GM23248 (cell line): ENCODE data around the gene BST2. TPM values are rescaled to one million over a fixed set of nuclear protein-coding genes. Genes with fewer than 3 reads are reported as not detected.
A peak's percentile ranks its signal among the peaks of the same experiment; 100 is the strongest.

Experiments
- DNase-seq: peaks from one replicate; pipeline ENCODE4 v3.0.0-alpha.2; 2015
- H2AFZ ChIP-seq: fragments of 200-600 bp; sonication (generic); 2 replicates; pipeline ENCODE4 v1.6.1; 2016; ENCODE audit warnings: antibody characterized with exemption
- H3F3A ChIP-seq: fragments of 200-600 bp; sonication (generic); 2 replicates; pipeline ENCODE4 v1.6.1; 2016; ENCODE audit warnings: mild to moderate bottlenecking, antibody characterized with exemption, mixed run types; ENCODE audit not compliant: insufficient read depth
- H3K27ac ChIP-seq: fragments of 200-600 bp; sonication (generic); 2 replicates; pipeline ENCODE4 v1.5.1; 2016; ENCODE audit warnings: mild to moderate bottlenecking
- H3K27me3 ChIP-seq: fragments of 200-600 bp; sonication (generic); replicated peaks from 2 replicates; pipeline ENCODE4 v1.6.1; 2016; ENCODE audit warnings: mild to moderate bottlenecking; ENCODE audit not compliant: insufficient read depth
- H3K36me3 ChIP-seq: fragments of 200-600 bp; sonication (generic); 2 replicates; pipeline ENCODE4 v1.6.1; 2016; ENCODE audit warnings: low read depth, mild to moderate bottlenecking
- H3K4me1 ChIP-seq: fragments of 200-600 bp; sonication (generic); 2 replicates; pipeline ENCODE4 v1.6.1; 2016; ENCODE audit warnings: mild to moderate bottlenecking; ENCODE audit not compliant: insufficient read depth
- H3K4me2 ChIP-seq: fragments of 200-600 bp; sonication (generic); one replicate; pipeline ENCODE4 v1.6.1; 2016; ENCODE audit warnings: mild to moderate bottlenecking; ENCODE audit not compliant: unreplicated experiment
- H3K4me3 ChIP-seq: fragments of 200-600 bp; sonication (generic); 2 replicates; pipeline ENCODE4 v1.5.1; 2016; ENCODE audit warnings: mild to moderate bottlenecking
- H3K79me2 ChIP-seq: fragments of 200-600 bp; sonication (generic); 2 replicates; pipeline ENCODE4 v1.6.1; 2016; ENCODE audit warnings: mild to moderate bottlenecking; ENCODE audit not compliant: insufficient read depth
- H3K9ac ChIP-seq: fragments of 200-600 bp; sonication (generic); 2 replicates; pipeline ENCODE4 v1.6.1; 2016; ENCODE audit warnings: mild to moderate bottlenecking
- H3K9me2 ChIP-seq: fragments of 200-600 bp; sonication (generic); 2 replicates; pipeline ENCODE4 v1.6.1; 2016; ENCODE audit warnings: mixed run types, mild to moderate bottlenecking, moderate library complexity; ENCODE audit not compliant: insufficient read depth
- H3K9me3 ChIP-seq: fragments of 200-600 bp; sonication (generic); one replicate; pipeline ENCODE4 v1.6.1; 2017; ENCODE audit warnings: low read depth
- H4K20me1 ChIP-seq: fragments of 200-600 bp; sonication (generic); 2 replicates; pipeline ENCODE4 v1.6.0; 2016; ENCODE audit not compliant: insufficient read depth
- EZH2 ChIP-seq: fragments of 200-600 bp; sonication (generic); IDR thresholded peaks from 2 replicates; pipeline ENCODE4 v1.6.1; 2018; ENCODE audit warnings: antibody characterized with exemption, mild to moderate bottlenecking; ENCODE audit not compliant: insufficient read depth, poor library complexity, severe bottlenecking
- EZH2phosphoT487 ChIP-seq: fragments of 200-600 bp; sonication (generic); IDR thresholded peaks from 2 replicates; pipeline ENCODE4 v1.6.1; 2018; ENCODE audit warnings: antibody characterized with exemption, moderate library complexity, mild to moderate bottlenecking, low read depth; ENCODE audit not compliant: insufficient read depth
- WGBS, 2 experiments: methylation state at CpG; one replicate each; pipeline ENCODE4 v1.1.6; 2015 to 2017; ENCODE audit warnings: low lambda C conversion rate in 2 of 2, low coverage in 1 of 2; ENCODE audit errors: missing lambda C conversion rate in 2 of 2; 5-methylcytosine and 5-hydroxymethylcytosine counted together
- in situ Hi-C: fragments of 300-500 bp; cut with MboI; formaldehyde crosslinking; loops from 2 replicates; pipeline ENCODE4 v1.15.0; 2020
- polyA plus RNA-seq: library from polyadenylated mRNA; unstranded; fragments of >200 nt; fragmentation: Nextera tagmentation; extraction: Ambion mirVana; gene quantifications from 2 replicates; pipeline ENCODE4 v1.2.1, GENCODE V29; 2016
- total RNA-seq: library from RNA; depleted of rRNA; stranded (reverse); fragments of >200 nt; shearing (Covaris generic); gene quantifications from 2 replicates; pipeline ENCODE4 v1.2.3, GENCODE V29; 2014

The BST2 gene
- total and polyA plus RNA-seq, 2 experiments from 2014 or later: 0.75 TPM; not detected in 1

GRCh38 chr19:17401628-17402027, 3.8 kb downstream of the BST2 start:
- no peak for DNase-seq
- no peaks in the 10 kb centered on the region for H3K4me1 ChIP-seq
- H3K79me2 ChIP-seq: no peaks in the 10 kb centered on the region
- H2AFZ ChIP-seq: no peak overlapping the region
- no peaks in the 10 kb centered on the region for H4K20me1 ChIP-seq
- no peaks in the 10 kb centered on the region for H3K27me3 ChIP-seq
- 83 to 88% methylated on average over 6 of the region's 6 CpGs for WGBS, 2 experiments
- no peak overlapping the region for H3K4me2 ChIP-seq
- TF ChIP-seq EZH2: no peak
- no peak for TF ChIP-seq EZH2phosphoT487
- no peak overlapping the region for H3K27ac ChIP-seq
- H3F3A ChIP-seq: no peaks in the 10 kb centered on the region
- no peak overlapping the region for H3K4me3 ChIP-seq
- H3K9ac ChIP-seq: no peak overlapping the region
- no peaks in the 10 kb centered on the region for H3K36me3 ChIP-seq
- H3K9me2 ChIP-seq: no peaks in the 10 kb centered on the region
- in situ Hi-C loops: no loop called here
- H3K9me3 ChIP-seq: no peaks in the 10 kb centered on the region

GRCh38 chr19:17398902-17399527, 6.4 kb downstream of the BST2 start:
- in situ Hi-C loops: no loop called here
- Histone ChIP-seq H3F3A (no peaks in the 10 kb centered on the region), H3K4me1 (no peaks in the 10 kb centered on the region), H3K4me2 (no peak overlapping the region), H3K9ac (no peak overlapping the region), H2AFZ (no peak overlapping the region), H3K9me3 (no peaks in the 10 kb centered on the region), H3K79me2 (no peaks in the 10 kb centered on the region), H3K4me3 (no peak overlapping the region), H3K27ac (no peak overlapping the region), H3K9me2 (no peaks in the 10 kb centered on the region), H3K36me3 (no peaks in the 10 kb centered on the region), H3K27me3 (no peaks in the 10 kb centered on the region), H4K20me1 (no peaks in the 10 kb centered on the region)
- WGBS, 2 experiments: 44 to 63% methylated on average over 5 to 8 of the region's 8 CpGs
- no peak for TF ChIP-seq EZH2phosphoT487
- no peak for TF ChIP-seq EZH2
- no peak for DNase-seq

GRCh38 chr19:17394891-17395415, 10.5 kb downstream of the BST2 start:
- peak overlapping the region; percentile 66 for H2AFZ ChIP-seq
- H3K4me1 ChIP-seq: no peaks in the 10 kb centered on the region
- DNase-seq: peak; percentile 74
- H3K4me3 ChIP-seq: no peak overlapping the region
- no peak for TF ChIP-seq EZH2phosphoT487
- TF ChIP-seq EZH2: no peak
- H4K20me1 ChIP-seq: no peaks in the 10 kb centered on the region
- 15 to 20% methylated on average over 14 to 19 of the region's 19 CpGs for WGBS, 2 experiments
- H3K4me2 ChIP-seq: no peak overlapping the region
- H3K36me3 ChIP-seq: no peaks in the 10 kb centered on the region
- H3K27me3 ChIP-seq: no peaks in the 10 kb centered on the region; the same call in 1 of the 2 replicates
- H3K79me2 ChIP-seq: no peaks in the 10 kb centered on the region
- H3K9me2 ChIP-seq: no peaks in the 10 kb centered on the region
- no peaks in the 10 kb centered on the region for H3F3A ChIP-seq
- H3K27ac ChIP-seq: no peak overlapping the region
- in situ Hi-C loops: no loop called here
- no peak overlapping the region for H3K9ac ChIP-seq
- no peaks in the 10 kb centered on the region for H3K9me3 ChIP-seq

GRCh38 chr19:17393914-17394313, 11.5 kb downstream of the BST2 start, which contains the start of gene CCDC194:
Gene CCDC194, minus strand, starts transcription at chr19:17394196. Its CDS starts 38 bp downstream, at chr19:17394158.
- H3K36me3 ChIP-seq: no peaks in the 10 kb centered on the region
- in situ Hi-C loops: no loop called here
- no peak within 1 kb of the TSS for H3K4me2 ChIP-seq
- H3K9me2 ChIP-seq: no peaks in the 10 kb centered on the region
- no peaks in the 10 kb centered on the region for H3K9me3 ChIP-seq
- no peaks in the 10 kb centered on the region for H3K79me2 ChIP-seq
- no peak within 1 kb of the TSS for H3K27ac ChIP-seq
- no peaks in the 10 kb centered on the region for H4K20me1 ChIP-seq
- H3K4me3 ChIP-seq: no peak within 1 kb of the TSS
- no peaks in the 10 kb centered on the region; the same call in 1 of the 2 replicates for H3K27me3 ChIP-seq
- H3K4me1 ChIP-seq: no peaks in the 10 kb centered on the region
- peak within 1 kb of the TSS; percentile 66 for H2AFZ ChIP-seq
- WGBS, 2 experiments: 10 to 11% methylated on average over 41 of the region's 41 CpGs
- DNase-seq: peak; percentile 14
- peaks cover 8% of the 10 kb centered on the region; the same call in 1 of the 2 replicates for H3F3A ChIP-seq
- no peak within 1 kb of the TSS for H3K9ac ChIP-seq
- TF ChIP-seq EZH2 (no peak), EZH2phosphoT487 (no peak)
